Esophagus muscularis mucosa (tissue), 4 donors: ENCODE data around the gene TMEM255B. TPM values are rescaled to one million over a fixed set of nuclear protein-coding genes. Genes with fewer than 3 reads are reported as not detected.

Experiments
- DNase-seq: peaks from one replicate; pipeline ENCODE4 v3.0.0-alpha.2; 2017; ENCODE audit errors: extremely low spot score
- H3K27ac ChIP-seq, 4 donors: fragments of 200-600 bp; sonication (generic); replicated peaks in 1 of 4; 1 replicate in 3 of 4; 2 replicates in 1 of 4; pipeline ENCODE4 v1.5.1; 2016 to 2019; ENCODE audit warnings: mild to moderate bottlenecking in 1 of 4
- H3K27me3 ChIP-seq, 4 donors: fragments of 200-600 bp; sonication (generic); one replicate each; pipeline versions ENCODE4 v1.5.1 to v1.6.0; 2016 to 2019
- H3K36me3 ChIP-seq, 4 donors: fragments of 200-600 bp; sonication (generic); one replicate each; pipeline ENCODE4 v1.5.1; 2016 to 2019
- H3K4me1 ChIP-seq, 4 donors: fragments of 200-600 bp; sonication (generic); one replicate each; pipeline ENCODE4 v1.5.1; 2016 to 2019
- H3K4me3 ChIP-seq, 4 donors: fragments of 200-600 bp; sonication (generic); 1 replicate in 2 of 4; 2 replicates in 2 of 4; pipeline ENCODE4 v1.5.1; 2016 to 2019; ENCODE audit warnings: mild to moderate bottlenecking in 4 of 4, moderate library complexity in 1 of 4
- H3K9me3 ChIP-seq, 4 donors: fragments of 200-600 bp; sonication (generic); 1 replicate in 3 of 4; 2 replicates in 1 of 4; pipeline ENCODE4 v1.5.1; 2016 to 2019
- EP300 ChIP-seq: sonication (generic); formaldehyde crosslinking; IDR thresholded peaks from one replicate; pipeline ENCODE4 v1.6.1; 2017; ENCODE audit warnings: antibody characterized with exemption
- POLR2A ChIP-seq: fragments of 450-650 bp; IDR thresholded peaks from one replicate; pipeline ENCODE4 v1.6.1; 2017; ENCODE audit warnings: antibody characterized with exemption, moderate library complexity, mild to moderate bottlenecking, low read depth
- POLR2AphosphoS5 ChIP-seq, 2 donors: sonication (generic); formaldehyde crosslinking; IDR thresholded peaks; one replicate each; pipeline ENCODE4 v1.6.1; 2017; ENCODE audit warnings: antibody characterized with exemption in 2 of 2
- WGBS: methylation state at CpG from one replicate; pipeline ENCODE4 v1.1.5; 2018; 5-methylcytosine and 5-hydroxymethylcytosine counted together
- intact Hi-C: fragments of 100-400 bp; cut with DNase I; formaldehyde crosslinking; loops from one replicate; pipeline ENCODE4 v1.15.1; 2023
- total RNA-seq, 4 donors: library from RNA; depleted of rRNA; stranded (reverse); fragments of >200 nt; gene quantifications; one replicate each; pipeline versions ENCODE4 v1.1.0 to v1.2.1, GENCODE V29; 2016
- TF ChIP-seq, protein P1 (sequence below), 3 experiments: fragments of 200-600 bp in 2 of 3; fragments of 450-650 bp in 1 of 3; sonication (generic) in 2 of 3; IDR thresholded peaks; one replicate each; pipeline ENCODE4 v1.5.1; 2017 to 2019; ENCODE audit warnings: antibody characterized with exemption in 3 of 3, mild to moderate bottlenecking in 2 of 3, moderate library complexity in 1 of 3

TMEM255B gene
- total RNA-seq, 4 donors from 2014 or later = 4.1 to 12.3 (median 10.7) TPM

DNA sequence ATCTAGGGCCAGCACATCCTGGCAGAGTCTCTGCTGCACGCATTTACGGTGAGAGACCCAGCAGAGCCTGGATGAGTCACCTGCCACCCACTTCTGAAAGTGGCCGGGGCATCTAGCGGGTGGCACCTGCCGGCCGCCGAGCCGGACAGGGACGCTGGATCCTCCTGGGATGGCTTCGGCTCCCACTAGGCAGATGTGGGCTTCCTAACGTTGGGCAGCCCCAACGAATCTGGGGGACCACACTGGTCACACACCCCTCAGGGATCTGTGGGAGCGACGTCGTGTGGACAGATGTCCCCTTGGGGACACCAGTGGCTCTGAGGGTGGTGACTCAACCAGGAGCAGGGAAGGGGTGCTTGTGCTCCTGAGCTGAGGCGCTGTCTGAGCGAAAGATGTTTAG is 32.2 kb downstream of the TMEM255B start:
- peaks cover 0 to 17% (median under 1%) of the 10 kb centered on the region in 4 donors for H3K36me3 ChIP-seq
- DNase-seq = no peak
- H3K4me3 ChIP-seq = no peak overlapping the region
- no peak for TF ChIP-seq EP300
- TF ChIP-seq POLR2AphosphoS5 (IDR thresholded peaks at IDR 0.05) = no peak
- TF ChIP-seq POLR2A = no peak
- TF ChIP-seq, protein P1, sequence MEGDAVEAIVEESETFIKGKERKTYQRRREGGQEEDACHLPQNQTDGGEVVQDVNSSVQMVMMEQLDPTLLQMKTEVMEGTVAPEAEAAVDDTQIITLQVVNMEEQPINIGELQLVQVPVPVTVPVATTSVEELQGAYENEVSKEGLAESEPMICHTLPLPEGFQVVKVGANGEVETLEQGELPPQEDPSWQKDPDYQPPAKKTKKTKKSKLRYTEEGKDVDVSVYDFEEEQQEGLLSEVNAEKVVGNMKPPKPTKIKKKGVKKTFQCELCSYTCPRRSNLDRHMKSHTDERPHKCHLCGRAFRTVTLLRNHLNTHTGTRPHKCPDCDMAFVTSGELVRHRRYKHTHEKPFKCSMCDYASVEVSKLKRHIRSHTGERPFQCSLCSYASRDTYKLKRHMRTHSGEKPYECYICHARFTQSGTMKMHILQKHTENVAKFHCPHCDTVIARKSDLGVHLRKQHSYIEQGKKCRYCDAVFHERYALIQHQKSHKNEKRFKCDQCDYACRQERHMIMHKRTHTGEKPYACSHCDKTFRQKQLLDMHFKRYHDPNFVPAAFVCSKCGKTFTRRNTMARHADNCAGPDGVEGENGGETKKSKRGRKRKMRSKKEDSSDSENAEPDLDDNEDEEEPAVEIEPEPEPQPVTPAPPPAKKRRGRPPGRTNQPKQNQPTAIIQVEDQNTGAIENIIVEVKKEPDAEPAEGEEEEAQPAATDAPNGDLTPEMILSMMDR (IDR thresholded peaks at IDR 0.05) = no peak
- H3K9me3 ChIP-seq = no peaks in the 10 kb centered on the region
- intact Hi-C loops = no loop called here
- H3K27me3 ChIP-seq = no peaks in the 10 kb centered on the region
- peaks cover 0 to 6% (median 0%) of the 10 kb centered on the region in 4 donors for H3K4me1 ChIP-seq
- H3K27ac ChIP-seq = no peak overlapping the region
- 88% methylated on average over 10 of the region's 17 CpGs for whole genome bisulfite sequencing

DNA sequence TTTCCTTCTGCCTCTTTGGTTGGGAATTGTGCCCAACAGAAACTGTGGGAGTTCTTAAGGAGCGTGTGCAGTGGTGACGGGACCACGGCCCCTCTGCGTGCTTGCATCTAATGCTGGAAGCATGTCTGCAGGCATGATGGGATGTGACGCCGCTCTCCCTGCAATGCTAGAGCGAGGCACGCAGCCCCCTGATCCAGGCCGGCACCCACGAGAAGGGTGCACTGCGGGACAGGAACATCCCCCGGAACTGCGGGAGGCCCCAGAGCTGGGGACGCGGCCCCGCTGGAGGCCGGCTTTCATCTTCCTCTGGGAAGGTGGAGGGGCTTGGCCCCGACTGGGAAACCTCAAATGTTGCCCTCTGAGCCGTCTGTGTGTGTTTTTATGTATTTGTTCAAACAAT is 32.7 kb downstream of the TMEM255B start:
- intact Hi-C loops = no loop called here
- Histone ChIP-seq H3K4me1 (peaks cover 0 to 6% (median 0%) of the 10 kb centered on the region in 4 donors), H3K4me3 (no peak overlapping the region), H3K27ac (no peak overlapping the region), H3K36me3 (peaks cover 0 to 23% (median 3%) of the 10 kb centered on the region in 4 donors), H3K27me3 (no peaks in the 10 kb centered on the region), H3K9me3 (no peaks in the 10 kb centered on the region)
- no peak for DNase-seq
- TF ChIP-seq, protein P1 (IDR thresholded peaks at IDR 0.05) = no peak
- TF ChIP-seq POLR2A (no peak), POLR2AphosphoS5 (IDR thresholded peaks at IDR 0.05) (no peak), EP300 (no peak)
- WGBS = 71% methylated on average over 16 of the region's 19 CpGs

DNA sequence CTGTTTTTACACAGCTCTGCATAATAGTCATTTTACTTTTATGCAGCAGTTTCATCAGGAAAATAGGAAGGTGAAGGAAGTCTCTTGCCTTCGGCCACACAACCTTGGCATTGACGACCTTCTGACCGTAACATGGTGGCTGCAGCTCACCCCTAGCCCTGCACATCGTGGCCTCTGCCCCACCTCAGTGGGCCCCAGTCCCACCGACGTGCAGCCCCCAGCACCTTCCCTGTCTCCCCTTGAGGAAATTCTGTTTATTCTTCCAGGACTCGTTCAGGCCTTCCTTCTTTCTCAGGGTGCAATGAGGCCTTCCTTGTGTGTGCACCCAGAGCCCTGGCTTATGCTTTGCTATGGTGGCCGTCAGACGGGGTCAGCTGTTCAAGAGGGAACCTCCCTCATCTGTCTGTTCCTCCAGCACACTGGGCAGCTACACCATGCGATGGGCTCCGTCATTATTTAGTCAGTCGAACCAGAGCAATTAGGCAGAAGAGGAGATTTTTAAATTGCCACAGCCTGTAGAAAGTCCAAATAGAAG is 33.3 kb downstream of the TMEM255B start:
- Histone ChIP-seq H3K27ac (no peak overlapping the region), H3K4me3 (no peak overlapping the region), H3K36me3 (peaks cover 0 to 28% (median 5%) of the 10 kb centered on the region in 4 donors), H3K9me3 (no peaks in the 10 kb centered on the region), H3K4me1 (peaks cover 0 to 6% (median 0%) of the 10 kb centered on the region in 4 donors), H3K27me3 (no peaks in the 10 kb centered on the region)
- no peak for DNase-seq
- 68% methylated on average over 12 of the region's 12 CpGs for WGBS
- TF ChIP-seq POLR2AphosphoS5 (IDR thresholded peaks at IDR 0.05) = no peak
- TF ChIP-seq, protein P1 (IDR thresholded peaks at IDR 0.05) = no peak
- no peak for TF ChIP-seq EP300
- TF ChIP-seq POLR2A = no peak
- intact Hi-C loops = no loop called here

DNA sequence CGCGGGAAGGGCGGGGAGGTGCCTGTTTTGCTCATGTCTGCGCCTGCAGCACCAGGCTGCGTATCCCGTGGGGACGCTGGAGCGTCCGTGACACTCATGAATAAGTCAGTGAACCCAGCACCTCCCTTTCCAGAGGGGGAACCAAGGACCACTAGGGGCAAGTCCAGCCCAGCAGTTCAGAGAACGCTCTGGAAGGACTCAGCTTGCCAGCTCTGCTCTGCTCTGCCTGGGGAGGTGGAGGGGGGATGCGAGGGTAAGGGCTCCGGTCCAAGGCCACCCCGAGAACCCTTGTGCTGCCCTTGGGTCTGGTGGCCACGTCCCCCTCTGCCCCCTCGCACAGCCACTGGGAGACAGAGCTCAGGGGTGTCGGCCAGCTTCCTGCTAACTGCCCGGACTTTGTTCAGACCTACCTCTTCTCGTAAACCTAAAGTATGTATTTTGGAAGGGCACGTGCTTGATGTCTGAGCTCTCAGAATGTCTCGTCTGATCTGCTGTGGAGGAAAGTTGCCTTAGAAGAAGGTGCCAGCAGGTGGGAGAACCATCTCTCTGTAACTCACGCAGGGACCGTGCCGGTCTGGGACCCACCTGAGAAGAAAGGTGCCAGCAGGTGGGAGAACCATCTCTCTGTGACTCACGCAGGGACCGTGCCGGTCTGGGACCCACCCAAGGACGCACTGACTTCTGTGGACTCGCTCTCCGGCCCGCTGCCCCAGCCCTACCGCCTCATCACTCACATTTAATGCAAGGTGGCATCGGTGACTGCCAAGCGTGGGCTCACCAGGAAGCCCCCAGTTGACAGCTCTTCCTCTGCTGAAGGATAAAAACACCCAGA is 34.1 kb downstream of the TMEM255B start:
- TF ChIP-seq POLR2A (no peak), EP300 (no peak)
- Histone ChIP-seq H3K36me3 (peaks cover 0 to 30% (median 5%) of the 10 kb centered on the region in 4 donors), H3K4me1 (peaks cover 0 to 6% (median 0%) of the 10 kb centered on the region in 4 donors), H3K27me3 (no peaks in the 10 kb centered on the region), H3K27ac (no peak overlapping the region), H3K9me3 (no peaks in the 10 kb centered on the region), H3K4me3 (no peak overlapping the region)
- WGBS = 85% methylated on average over 27 of the region's 33 CpGs
- no peak for DNase-seq
- intact Hi-C loops = no loop called here

DNA sequence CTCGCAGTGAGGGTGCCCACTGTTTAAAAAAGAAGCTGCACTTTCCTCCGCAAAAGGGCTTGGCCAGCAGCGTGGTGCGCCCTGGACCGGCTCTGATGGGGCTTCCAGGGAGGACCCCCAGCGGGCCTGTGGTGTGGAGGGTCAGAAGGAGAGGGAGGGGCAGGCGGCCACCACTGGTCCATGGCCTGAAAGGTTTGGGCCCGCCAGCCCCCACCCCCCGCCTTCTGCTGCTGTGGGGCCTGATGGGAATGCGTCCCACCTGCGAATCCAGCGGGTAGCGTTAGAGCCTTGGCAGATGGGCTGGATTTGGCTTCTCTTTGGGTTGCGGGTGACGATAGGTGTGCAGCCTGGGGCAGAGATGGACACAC is 34.7 kb downstream of the TMEM255B start:
- no peaks in the 10 kb centered on the region for H3K27me3 ChIP-seq
- WGBS = 98% methylated on average over 8 of the region's 15 CpGs
- DNase-seq = no peak
- peaks cover 0 to 30% (median 5%) of the 10 kb centered on the region in 4 donors for H3K36me3 ChIP-seq
- TF ChIP-seq EP300 (no peak), POLR2A (no peak), POLR2AphosphoS5 (IDR thresholded peaks at IDR 0.05) (no peak)
- TF ChIP-seq, protein P1 (IDR thresholded peaks at IDR 0.05) = no peak
- intact Hi-C loops = no loop called here
- no peak overlapping the region for H3K27ac ChIP-seq
- peaks cover 0 to 4% (median 0%) of the 10 kb centered on the region in 4 donors for H3K4me1 ChIP-seq
- no peaks in the 10 kb centered on the region for H3K9me3 ChIP-seq
- H3K4me3 ChIP-seq = no peak overlapping the region
